Measurements from ENCODE around the gene CSF3R. TPM values are rescaled to one million over a fixed set of nuclear protein-coding genes. Genes with fewer than 3 reads are reported as not detected.

CSF3R gene
- total and polyA plus RNA-seq, 2 donors (not counting 3 experiments of a cell fraction or from before 2014, with no cell fraction given), result not detected

DNA sequence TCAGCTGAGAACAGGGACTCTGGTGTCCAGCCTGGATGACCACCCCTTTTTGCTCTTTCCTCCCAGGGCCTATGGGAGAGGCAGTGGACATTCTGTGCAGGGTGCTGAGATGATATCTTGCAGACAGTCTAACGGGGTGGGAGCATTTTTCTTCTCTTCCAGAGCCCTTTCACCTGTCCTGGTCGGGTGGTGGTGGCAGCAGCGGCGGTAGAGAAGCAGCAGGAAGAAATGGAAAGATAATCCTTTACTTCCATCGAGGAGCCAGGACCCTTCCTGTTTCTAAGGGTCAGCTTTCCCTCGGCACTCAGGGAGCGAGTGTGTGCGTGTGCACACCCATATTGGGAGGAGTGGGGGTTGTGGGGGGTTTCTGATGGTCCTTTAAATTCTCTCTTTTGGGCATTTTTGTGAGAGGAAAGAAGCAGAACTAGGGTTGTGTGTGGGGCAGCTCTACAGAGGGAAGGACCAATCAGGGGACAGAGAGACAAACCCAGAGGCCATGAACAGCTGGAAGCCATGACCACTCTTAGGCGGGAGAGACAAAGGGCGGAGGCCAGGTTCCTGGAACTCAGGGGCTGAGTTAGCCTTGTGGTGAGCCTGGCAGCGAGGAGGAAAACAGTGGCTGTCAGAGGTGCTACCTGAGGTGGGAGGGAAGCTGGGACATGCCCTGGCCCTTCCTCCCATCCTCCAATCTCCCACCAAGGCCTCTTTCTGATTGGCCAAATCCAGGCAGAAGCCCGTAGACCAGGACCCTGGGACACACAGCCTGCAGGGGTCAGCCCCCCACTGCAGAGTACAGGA is 31.2 kb upstream of the CSF3R start:
- no peaks in the 10 kb centered on the region for H3K4me1 ChIP-seq (ENCODE audit: control insufficient read depth, extremely low read depth, insufficient read depth, low read length)
- FAIRE-seq (no peak), DNase-seq (ENCODE audit: low read depth, low spot score) (no peak)
- H3K27me3 ChIP-seq (ENCODE audit: control insufficient read depth in 2 of 2, insufficient read depth in 2 of 2, low read length in 2 of 2), result peaks cover 0 to 1% of the 10 kb centered on the region in 2 experiments
- no peak for TF ChIP-seq FOS (IDR thresholded peaks at IDR 0.05; ENCODE audit: borderline replicate concordance, insufficient read depth, low read length)
- no peak for TF ChIP-seq GATA2 (IDR thresholded peaks at IDR 0.05; ENCODE audit: insufficient read depth, insufficient read length, low read depth, low read length)
- TF ChIP-seq, protein P1, sequence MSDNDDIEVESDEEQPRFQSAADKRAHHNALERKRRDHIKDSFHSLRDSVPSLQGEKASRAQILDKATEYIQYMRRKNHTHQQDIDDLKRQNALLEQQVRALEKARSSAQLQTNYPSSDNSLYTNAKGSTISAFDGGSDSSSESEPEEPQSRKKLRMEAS (IDR thresholded peaks at IDR 0.05; ENCODE audit: insufficient read depth, insufficient read length), result no peak
- no peak for TF ChIP-seq JUN (IDR thresholded peaks at IDR 0.05; ENCODE audit: borderline replicate concordance, insufficient read depth, insufficient read length, low read depth)
- BruUV-seq (replicated peaks), result no TSS peak
- H2AFZ ChIP-seq (ENCODE audit: low read depth, low read length), result no peak overlapping the region
- no peak overlapping the region for H3K4me2 ChIP-seq (ENCODE audit: insufficient read depth, low read length)
- POLR2A ChIA-PET, result no interaction called here
- intact Hi-C loops (cut with micrococcal nuclease), result no loop called here
- no peaks in the 10 kb centered on the region for H4K20me1 ChIP-seq (replicated peaks; ENCODE audit: control insufficient read depth, extremely low read depth, insufficient read depth, low read length)
- dilution Hi-C loops (cut with MboI; ENCODE audit: extremely low pct_ligation_motif_present, low sequenced_read_pairs), result no loop called here
- no peak overlapping the region for H3K27ac ChIP-seq (ENCODE audit: insufficient read depth, low read depth, low read length)
- H3K9ac ChIP-seq (replicated peaks; ENCODE audit: extremely low read depth, insufficient read depth, low read length), result no peak overlapping the region
- no peaks in the 10 kb centered on the region for H3K79me2 ChIP-seq (ENCODE audit: control insufficient read depth, insufficient read depth, low read length)
- CTCF ChIA-PET, result no interaction called here
- H3K9me3 ChIP-seq (replicated peaks; ENCODE audit: control insufficient read depth, insufficient read depth, low read length), result no peaks in the 10 kb centered on the region
- no peak overlapping the region for H3K4me3 ChIP-seq (replicated peaks in 1 of 3; ENCODE audit: insufficient read depth in 1 of 3, low read depth in 1 of 3, low read length in 3 of 3)
- H3K9me1 ChIP-seq (replicated peaks; ENCODE audit: control insufficient read depth, extremely low read depth, insufficient read depth, low read length), result no peaks in the 10 kb centered on the region
- H3K36me3 ChIP-seq (ENCODE audit: control insufficient read depth in 2 of 2, extremely low read depth in 1 of 2, insufficient read depth in 2 of 2, low read length in 2 of 2), result no peaks in the 10 kb centered on the region

DNA sequence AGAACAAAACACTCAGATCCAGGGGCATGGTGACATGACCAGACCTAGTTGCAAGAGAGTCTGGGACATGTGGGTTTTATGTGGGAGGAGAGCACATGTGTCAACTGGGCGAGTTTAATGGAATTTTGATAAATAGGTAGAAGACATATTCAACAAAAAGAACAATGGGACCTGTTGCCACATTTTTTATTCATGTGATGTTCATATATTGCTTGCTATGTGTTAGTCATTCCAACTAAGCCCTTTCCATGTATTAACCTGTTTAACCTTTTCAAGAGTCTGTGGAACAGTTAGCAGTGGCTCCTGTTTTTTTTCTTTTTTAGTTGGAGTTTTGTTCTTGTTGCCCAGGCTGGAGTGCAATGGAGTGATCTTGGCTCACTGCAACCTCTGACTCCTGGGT is 30.1 kb upstream of the CSF3R start:
- no TSS peak for BruUV-seq (replicated peaks)
- Histone ChIP-seq H3K27ac (ENCODE audit: insufficient read depth, low read depth, low read length) (no peak overlapping the region), H3K9ac (replicated peaks; ENCODE audit: extremely low read depth, insufficient read depth, low read length) (no peak overlapping the region), H2AFZ (ENCODE audit: low read depth, low read length) (no peak overlapping the region), H3K9me3 (replicated peaks; ENCODE audit: control insufficient read depth, insufficient read depth, low read length) (no peaks in the 10 kb centered on the region), H3K36me3 (ENCODE audit: control insufficient read depth in 2 of 2, extremely low read depth in 1 of 2, insufficient read depth in 2 of 2, low read length in 2 of 2) (no peaks in the 10 kb centered on the region), H3K9me1 (replicated peaks; ENCODE audit: control insufficient read depth, extremely low read depth, insufficient read depth, low read length) (no peaks in the 10 kb centered on the region), H3K4me2 (ENCODE audit: insufficient read depth, low read length) (no peak overlapping the region), H3K4me1 (ENCODE audit: control insufficient read depth, extremely low read depth, insufficient read depth, low read length) (no peaks in the 10 kb centered on the region), H3K79me2 (ENCODE audit: control insufficient read depth, insufficient read depth, low read length) (no peaks in the 10 kb centered on the region), H4K20me1 (replicated peaks; ENCODE audit: control insufficient read depth, extremely low read depth, insufficient read depth, low read length) (no peaks in the 10 kb centered on the region), H3K4me3 (replicated peaks in 1 of 3; ENCODE audit: insufficient read depth in 1 of 3, low read depth in 1 of 3, low read length in 3 of 3) (no peak overlapping the region), H3K27me3 (ENCODE audit: control insufficient read depth in 2 of 2, insufficient read depth in 2 of 2, low read length in 2 of 2) (peaks cover 0 to 1% of the 10 kb centered on the region in 2 experiments)
- DNase-seq (ENCODE audit: low read depth, low spot score) (no peak), FAIRE-seq (no peak)
- ChIA-PET POLR2A (no interaction called here), CTCF (no interaction called here)
- TF ChIP-seq GATA2 (IDR thresholded peaks at IDR 0.05; ENCODE audit: insufficient read depth, insufficient read length, low read depth, low read length) (no peak), JUN (IDR thresholded peaks at IDR 0.05; ENCODE audit: borderline replicate concordance, insufficient read depth, insufficient read length, low read depth) (no peak), FOS (IDR thresholded peaks at IDR 0.05; ENCODE audit: borderline replicate concordance, insufficient read depth, low read length) (no peak), EZH2 (IDR thresholded peaks at IDR 0.05; ENCODE audit: borderline replicate concordance, low read depth, low read length, severe bottlenecking) (no peak)
- TF ChIP-seq, protein P1 (IDR thresholded peaks at IDR 0.05; ENCODE audit: insufficient read depth, insufficient read length), result no peak
- intact Hi-C loops (cut with micrococcal nuclease), result no loop called here
- dilution Hi-C loops (cut with MboI; ENCODE audit: extremely low pct_ligation_motif_present, low sequenced_read_pairs), result no loop called here

Measured in endothelial cell of umbilical vein (primary cell).